H9 (cell line): Measurements from ENCODE around the gene SLC39A10. TPM values are rescaled to one million over a fixed set of nuclear protein-coding genes. Genes with fewer than 3 reads are reported as not detected.

Source experiments
- DNase-seq: peaks from one replicate; pipeline ENCODE4 v3.0.0-alpha.2; 2017
- H2AFZ ChIP-seq: one replicate; pipeline ENCODE4 v1.6.1; 2013; ENCODE audit warnings: mild to moderate bottlenecking, low read length, control low read depth, moderate library complexity
- H2AK5ac ChIP-seq: 2 replicates; pipeline ENCODE4 v1.6.1; 2013; ENCODE audit warnings: low read length, control low read depth, mixed read lengths; ENCODE audit not compliant: insufficient read length
- H2BK120ac ChIP-seq: one replicate; pipeline ENCODE4 v1.6.1; 2013; ENCODE audit warnings: low read depth, mild to moderate bottlenecking, low read length, control low read depth, inconsistent platforms; ENCODE audit not compliant: poor library complexity, severe bottlenecking
- H2BK12ac ChIP-seq: 2 replicates; pipeline ENCODE4 v1.6.1; 2013; ENCODE audit warnings: low read length, control low read depth, mixed read lengths, low read depth; ENCODE audit not compliant: insufficient read length
- H2BK15ac ChIP-seq: 2 replicates; pipeline ENCODE4 v1.6.1; 2013; ENCODE audit warnings: low read depth, low read length, control low read depth
- H2BK20ac ChIP-seq: one replicate; pipeline ENCODE4 v1.6.1; 2013; ENCODE audit warnings: low read depth, mild to moderate bottlenecking, low read length, control low read depth, inconsistent platforms; ENCODE audit not compliant: poor library complexity, severe bottlenecking
- H2BK5ac ChIP-seq: 2 replicates; pipeline ENCODE4 v1.6.1; 2013; ENCODE audit warnings: low read length, control low read depth, mixed read lengths; ENCODE audit not compliant: insufficient read length
- H3K14ac ChIP-seq: 2 replicates; pipeline ENCODE4 v1.6.1; 2013; ENCODE audit warnings: low read length, control low read depth; ENCODE audit not compliant: insufficient read depth
- H3K18ac ChIP-seq: 2 replicates; pipeline ENCODE4 v1.6.1; 2013; ENCODE audit warnings: low read depth, mild to moderate bottlenecking, mixed read lengths, low read length, control low read depth; ENCODE audit not compliant: insufficient read length
- H3K23ac ChIP-seq: 2 replicates; pipeline ENCODE4 v1.6.1; 2013; ENCODE audit warnings: low read length, control low read depth, mixed read lengths, low read depth; ENCODE audit not compliant: insufficient read length
- H3K23me2 ChIP-seq: 2 replicates; pipeline ENCODE4 v1.6.1; 2013; ENCODE audit warnings: low read depth, mild to moderate bottlenecking, mixed read lengths, low read length, control low read depth; ENCODE audit not compliant: insufficient read length, poor library complexity, severe bottlenecking
- H3K27ac ChIP-seq: 2 replicates; pipeline ENCODE4 v1.5.1; 2013; ENCODE audit warnings: low read length, control low read depth, mixed read lengths, low read depth; ENCODE audit not compliant: insufficient read length
- H3K27me3 ChIP-seq: 2 replicates; pipeline ENCODE4 v1.6.1; 2013; ENCODE audit warnings: low read length, control low read depth, inconsistent platforms; ENCODE audit not compliant: insufficient read depth
- H3K4ac ChIP-seq: 2 replicates; pipeline ENCODE4 v1.6.1; 2013; ENCODE audit warnings: low read depth, mild to moderate bottlenecking, control low read depth, inconsistent platforms, low read length, moderate library complexity
- H3K4me1 ChIP-seq: 2 replicates; pipeline ENCODE4 v1.6.1; 2013; ENCODE audit warnings: low read length, control low read depth, inconsistent platforms; ENCODE audit not compliant: insufficient read depth
- H3K4me2 ChIP-seq: 2 replicates; pipeline ENCODE4 v1.6.1; 2013; ENCODE audit warnings: low read length, control low read depth, mixed read lengths; ENCODE audit not compliant: insufficient read length, insufficient read depth
- H3K56ac ChIP-seq: 2 replicates; pipeline ENCODE4 v1.6.1; 2013; ENCODE audit warnings: low read depth, mild to moderate bottlenecking, mixed read lengths, low read length, control low read depth; ENCODE audit not compliant: insufficient read length
- H3K79me1 ChIP-seq: 2 replicates; pipeline ENCODE4 v1.6.1; 2013; ENCODE audit warnings: low read depth, mild to moderate bottlenecking, moderate library complexity, low read length, control low read depth, inconsistent platforms; ENCODE audit not compliant: insufficient read depth, poor library complexity, severe bottlenecking
- H3K79me2 ChIP-seq: 2 replicates; pipeline ENCODE4 v1.6.1; 2013; ENCODE audit warnings: low read length, control low read depth, inconsistent platforms; ENCODE audit not compliant: insufficient read depth
- H3K9ac ChIP-seq: 2 replicates; pipeline ENCODE4 v1.6.1; 2013; ENCODE audit warnings: low read length, control low read depth, mixed read lengths; ENCODE audit not compliant: insufficient read length; ENCODE audit errors: extremely low read depth
- H3K9me3 ChIP-seq: one replicate; pipeline ENCODE4 v1.6.1; 2013; ENCODE audit warnings: low read depth, low read length, inconsistent platforms; ENCODE audit not compliant: control insufficient read depth
- H3T11ph ChIP-seq: one replicate; pipeline ENCODE4 v1.6.1; 2013; ENCODE audit warnings: mild to moderate bottlenecking, low read length, control low read depth, inconsistent platforms
- H4K20me1 ChIP-seq: one replicate; pipeline ENCODE4 v1.6.1; 2013; ENCODE audit not compliant: control insufficient read depth, insufficient read length, insufficient read depth
- H4K5ac ChIP-seq: 2 replicates; pipeline ENCODE4 v1.6.1; 2013; ENCODE audit warnings: low read depth, mild to moderate bottlenecking, mixed read lengths, low read length, control low read depth; ENCODE audit not compliant: insufficient read length
- H4K8ac ChIP-seq: replicated peaks from 2 replicates; pipeline ENCODE4 v1.6.1; 2013; ENCODE audit warnings: low read length, control low read depth, mixed read lengths, low read depth; ENCODE audit not compliant: insufficient read length
- H4K91ac ChIP-seq: 2 replicates; pipeline ENCODE4 v1.6.1; 2013; ENCODE audit warnings: low read depth, mild to moderate bottlenecking, moderate library complexity, mixed read lengths, low read length, control low read depth; ENCODE audit not compliant: insufficient read length
- H3K27ac Mint-ChIP-seq, 3 experiments: 2 replicates in 2 of 3; 3 replicates in 1 of 3; pipeline ENCODE4 v1.8.0; 2020 to 2021; ENCODE audit warnings: mixed read lengths in 3 of 3, mild to moderate bottlenecking in 1 of 3, moderate library complexity in 1 of 3
- H3K27me3 Mint-ChIP-seq: 2 replicates; pipeline ENCODE4 v1.8.0; 2021; ENCODE audit warnings: low read depth, mild to moderate bottlenecking, moderate library complexity, mixed read lengths
- H3K36me3 Mint-ChIP-seq, 3 experiments: 2 replicates in 2 of 3; 3 replicates in 1 of 3; pipeline ENCODE4 v1.8.0; 2020 to 2021; ENCODE audit warnings: low read depth in 3 of 3, mixed read lengths in 3 of 3; ENCODE audit not compliant: insufficient read depth in 1 of 3
- H3K4me1 Mint-ChIP-seq, 2 experiments: 2 replicates each; pipeline ENCODE4 v1.8.0; 2020; ENCODE audit warnings: mixed read lengths in 2 of 2
- H3K4me3 Mint-ChIP-seq, 2 experiments: 2 replicates in 1 of 2; 3 replicates in 1 of 2; pipeline ENCODE4 v1.8.0; 2020 to 2021; ENCODE audit warnings: mild to moderate bottlenecking in 2 of 2, mixed read lengths in 2 of 2, moderate library complexity in 1 of 2
- H3K9me3 Mint-ChIP-seq, 2 experiments: 2 replicates in 1 of 2; 3 replicates in 1 of 2; pipeline ENCODE4 v1.8.0; 2020; ENCODE audit warnings: mild to moderate bottlenecking in 2 of 2, mixed read lengths in 2 of 2, moderate library complexity in 1 of 2
- WGBS: extraction: QIAGEN DNeasy Blood & Tissue Kit; methylation state at CpG from one replicate; pipeline ENCODE4 v1.1.7; 2013; ENCODE audit warnings: missing lambda C conversion rate, low lambda C conversion rate, mixed read lengths; ENCODE audit not compliant: insufficient read length; ENCODE audit errors: extremely low coverage; 5-methylcytosine and 5-hydroxymethylcytosine counted together
- total RNA-seq: library from RNA; stranded (reverse); gene quantifications from 2 replicates; pipeline ENCODE4 v1.2.1, GENCODE V29; 2021
- TF ChIP-seq, protein P1 (sequence below): fragments of 200-600 bp; sonication (generic); conservative IDR thresholded peaks from 3 replicates; pipeline ENCODE4 v1.8.0; 2021; ENCODE audit warnings: antibody characterized with exemption, mild to moderate bottlenecking

Gene SLC39A10
- total RNA-seq, 1 experiment from 2014 or later, result 161 TPM

DNA sequence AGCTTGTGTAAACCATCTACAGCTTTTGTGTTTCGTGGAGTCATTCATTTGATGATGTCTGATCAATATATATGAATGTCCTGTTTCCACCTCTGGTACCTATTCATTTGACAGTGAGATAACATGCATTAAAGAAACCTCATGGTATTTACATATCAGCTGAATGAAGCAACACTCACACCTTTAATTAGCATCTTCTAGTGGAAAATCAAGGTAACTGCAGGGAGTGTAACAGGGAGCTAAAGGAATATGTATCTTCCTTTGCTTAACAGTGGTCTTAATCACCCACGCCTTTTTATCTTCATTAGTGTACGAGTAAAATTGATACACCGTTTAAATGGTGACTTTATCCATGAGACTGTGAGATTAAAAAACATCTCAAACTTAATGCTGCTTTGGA is 15.6 kb downstream of the SLC39A10 start:
- H4K5ac ChIP-seq, result no peak overlapping the region
- no peak overlapping the region for H2AFZ ChIP-seq
- H3K9me3 ChIP-seq, result no peaks in the 10 kb centered on the region
- H3K18ac ChIP-seq, result no peak overlapping the region
- no peak overlapping the region for H3K9ac ChIP-seq
- no peak overlapping the region for H3K56ac ChIP-seq
- H3K14ac ChIP-seq, result no peak overlapping the region
- no peaks in the 10 kb centered on the region for H3K4me1 ChIP-seq
- H2BK120ac ChIP-seq, result no peak overlapping the region
- H2AK5ac ChIP-seq, result no peak overlapping the region
- Mint-ChIP-seq H3K27ac (0 out of 7 replicates have a peak overlapping the region, but pooled peaks of 1 of the 3 experiments have one; percentile 40), H3K36me3 (peaks cover 18 to 24% (median 19%) of the 10 kb centered on the region in 3 experiments), H3K9me3 (no peaks in the 10 kb centered on the region; a peak in 1 of 5 replicates), H3K27me3 (no peaks in the 10 kb centered on the region), H3K4me1 (peaks cover 6 to 8% of the 10 kb centered on the region in 2 experiments; a peak in 3 of 4 replicates), H3K4me3 (no peak overlapping the region)
- H4K20me1 ChIP-seq, result no peaks in the 10 kb centered on the region
- H4K8ac ChIP-seq, result no peak overlapping the region
- H3K27me3 ChIP-seq, result no peaks in the 10 kb centered on the region
- WGBS, result no CpG with 5 or more reads among the region's 4 CpGs
- H3K4me2 ChIP-seq, result no peak overlapping the region
- no peak overlapping the region for H2BK5ac ChIP-seq
- H3T11ph ChIP-seq, result no peak overlapping the region
- no peak overlapping the region for H3K4ac ChIP-seq
- H3K23me2 ChIP-seq, result peaks cover 2% of the 10 kb centered on the region
- H3K23ac ChIP-seq, result no peak overlapping the region
- H4K91ac ChIP-seq, result no peak overlapping the region
- DNase-seq, result no peak
- peaks cover 4% of the 10 kb centered on the region for H3K79me1 ChIP-seq
- H3K27ac ChIP-seq, result no peak overlapping the region
- H3K79me2 ChIP-seq, result peaks cover 15% of the 10 kb centered on the region
- no peak overlapping the region for H2BK12ac ChIP-seq
- TF ChIP-seq, protein P1, sequence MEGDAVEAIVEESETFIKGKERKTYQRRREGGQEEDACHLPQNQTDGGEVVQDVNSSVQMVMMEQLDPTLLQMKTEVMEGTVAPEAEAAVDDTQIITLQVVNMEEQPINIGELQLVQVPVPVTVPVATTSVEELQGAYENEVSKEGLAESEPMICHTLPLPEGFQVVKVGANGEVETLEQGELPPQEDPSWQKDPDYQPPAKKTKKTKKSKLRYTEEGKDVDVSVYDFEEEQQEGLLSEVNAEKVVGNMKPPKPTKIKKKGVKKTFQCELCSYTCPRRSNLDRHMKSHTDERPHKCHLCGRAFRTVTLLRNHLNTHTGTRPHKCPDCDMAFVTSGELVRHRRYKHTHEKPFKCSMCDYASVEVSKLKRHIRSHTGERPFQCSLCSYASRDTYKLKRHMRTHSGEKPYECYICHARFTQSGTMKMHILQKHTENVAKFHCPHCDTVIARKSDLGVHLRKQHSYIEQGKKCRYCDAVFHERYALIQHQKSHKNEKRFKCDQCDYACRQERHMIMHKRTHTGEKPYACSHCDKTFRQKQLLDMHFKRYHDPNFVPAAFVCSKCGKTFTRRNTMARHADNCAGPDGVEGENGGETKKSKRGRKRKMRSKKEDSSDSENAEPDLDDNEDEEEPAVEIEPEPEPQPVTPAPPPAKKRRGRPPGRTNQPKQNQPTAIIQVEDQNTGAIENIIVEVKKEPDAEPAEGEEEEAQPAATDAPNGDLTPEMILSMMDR, result peak; percentile 63
- H2BK15ac ChIP-seq, result no peak overlapping the region
- no peak overlapping the region for H2BK20ac ChIP-seq
